ENCODE data around the gene PRPF19. TPM values are rescaled to one million over a fixed set of nuclear protein-coding genes. Genes with fewer than 3 reads are reported as not detected.

PRPF19 gene
- total and polyA plus RNA-seq, 2 of the 4 experiments (the other 2 are of a cell fraction) = 29.8 to 50.4 TPM

DNA sequence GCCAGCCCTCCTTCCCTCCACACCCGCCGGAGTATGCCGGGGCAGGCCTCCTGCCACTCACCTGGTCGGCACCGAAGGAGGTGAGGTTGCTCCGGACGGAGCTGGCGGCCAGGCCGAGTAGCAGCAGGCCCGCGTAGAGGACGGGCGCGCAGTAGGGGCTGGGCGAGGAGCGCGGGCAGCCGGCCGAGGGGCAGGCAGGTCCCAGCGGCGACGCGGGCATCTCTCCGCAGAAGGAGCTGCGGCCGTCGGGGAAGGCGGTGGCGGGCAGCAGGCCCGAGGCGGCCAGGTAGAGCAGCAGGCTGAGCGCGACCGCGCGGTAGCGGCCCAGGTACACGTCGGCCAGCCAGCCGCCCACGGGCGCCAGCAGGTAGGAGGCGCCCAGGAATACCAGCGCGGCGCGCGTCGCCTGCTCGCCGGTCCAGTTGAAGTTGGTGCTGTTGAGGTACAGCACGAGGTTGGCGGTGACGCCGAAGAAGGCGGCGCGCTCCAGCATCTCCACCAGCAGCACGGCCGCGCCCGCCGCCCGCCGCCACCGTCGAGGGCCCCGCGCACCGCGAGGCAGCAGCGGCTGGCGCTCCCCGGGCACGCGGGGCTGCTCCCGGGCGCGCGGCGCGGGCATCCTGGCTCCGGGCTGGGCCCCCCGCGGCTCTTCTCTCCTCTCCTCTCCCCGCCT is 44.7 kb upstream of the PRPF19 start:
- Histone ChIP-seq H2BK120ac (ENCODE audit: low read depth, low read length) (no peak overlapping the region), H2AK9ac (replicated peaks; ENCODE audit: low read depth, low read length, poor library complexity) (peak overlapping the region; percentile 56), H3K4ac (ENCODE audit: low read depth, low read length) (no peak overlapping the region), H3K4me3 (ENCODE audit: insufficient read depth, low read depth, low read length) (no peak overlapping the region; the same call in 1 of the 2 replicates), H4K91ac (ENCODE audit: insufficient read depth, low read depth, low read length) (no peak overlapping the region), H3K27ac (ENCODE audit: insufficient read depth, low read length) (no peak overlapping the region), H3K9me3 (ENCODE audit: control insufficient read depth, insufficient read depth, low read length) (no peaks in the 10 kb centered on the region), H3K56ac (ENCODE audit: extremely low read depth, insufficient read depth, low read length) (no peak overlapping the region), H3K14ac (replicated peaks; ENCODE audit: low read depth, low read length) (no peak overlapping the region), H4K20me1 (ENCODE audit: insufficient read depth, low read length) (no peaks in the 10 kb centered on the region), H4K5ac (ENCODE audit: low read depth, low read length) (no peak overlapping the region; the same call in 1 of the 2 replicates), H2AK5ac (ENCODE audit: low read depth, low read length) (no peak overlapping the region), H3K9ac (ENCODE audit: low read depth, low read length) (no peak overlapping the region), H3K23ac (ENCODE audit: low read depth, low read length) (no peak overlapping the region), H3K9me1 (ENCODE audit: insufficient read depth, low read length) (no peaks in the 10 kb centered on the region), H3K36me3 (ENCODE audit: control insufficient read depth, insufficient read depth, low read length) (peaks cover 2% of the 10 kb centered on the region; the same call in 1 of the 2 replicates), H2BK5ac (ENCODE audit: low read depth, low read length, poor library complexity, severe bottlenecking) (no peak overlapping the region), H3K18ac (ENCODE audit: low read depth, low read length) (no peak overlapping the region; the same call in 1 of the 2 replicates), H3K79me1 (ENCODE audit: low read depth in 1 of 2, low read length in 2 of 2) (no peaks in the 10 kb centered on the region; a peak in 1 of 4 replicates), H2AFZ (replicated peaks; ENCODE audit: low read length, poor library complexity) (peak overlapping the region; percentile 89), H3K4me1 (ENCODE audit: control insufficient read depth, insufficient read depth, low read length) (peaks cover 12% of the 10 kb centered on the region), H3K27me3 (ENCODE audit: control insufficient read depth, insufficient read depth, low read length) (no peaks in the 10 kb centered on the region), H4K8ac (ENCODE audit: low read depth in 2 of 2, low read length in 2 of 2) (peak overlapping the region; percentile 87 to 96; a peak in 3 of 4 replicates), H3K4me2 (ENCODE audit: low read depth, low read length) (peak overlapping the region; percentile 79; the same call in 1 of the 2 replicates), H2BK20ac (ENCODE audit: low read depth, low read length) (no peak overlapping the region), H2BK15ac (ENCODE audit: low read depth, low read length) (no peak overlapping the region)
- intact Hi-C loops (cut with micrococcal nuclease) = no loop called here
- no TSS peak for BruUV-seq (replicated peaks)
- ChIA-PET CTCF (interaction anchor here (1.5 kb wide), 1 partner anchor 35 kb away, joined by 3 read pairs; no protein-coding TSS in a partner anchor), POLR2A (ENCODE audit: unreplicated experiment) (no interaction called here)
- DNase-seq (no peak), ATAC-seq (ENCODE audit: low read depth) (no peak; the same call in 1 of the 2 replicates)
- WGBS, 2 experiments (ENCODE audit: extremely low coverage in 2 of 2, insufficient read length in 1 of 2) = 18% methylated on average over 20 of the region's 86 CpGs; no CpG with 5 or more reads in 1 of the 2 experiments
- no peak for TF ChIP-seq MAZ (IDR thresholded peaks at IDR 0.05; ENCODE audit: borderline replicate concordance, low read depth, low read length)
- TF ChIP-seq FOS (IDR thresholded peaks at IDR 0.05; ENCODE audit: low read depth, low read length) = no peak
- TF ChIP-seq NFE2L2 (IDR thresholded peaks at IDR 0.05; ENCODE audit: low read depth, low read length) = no peak
- TF ChIP-seq, protein P1, sequence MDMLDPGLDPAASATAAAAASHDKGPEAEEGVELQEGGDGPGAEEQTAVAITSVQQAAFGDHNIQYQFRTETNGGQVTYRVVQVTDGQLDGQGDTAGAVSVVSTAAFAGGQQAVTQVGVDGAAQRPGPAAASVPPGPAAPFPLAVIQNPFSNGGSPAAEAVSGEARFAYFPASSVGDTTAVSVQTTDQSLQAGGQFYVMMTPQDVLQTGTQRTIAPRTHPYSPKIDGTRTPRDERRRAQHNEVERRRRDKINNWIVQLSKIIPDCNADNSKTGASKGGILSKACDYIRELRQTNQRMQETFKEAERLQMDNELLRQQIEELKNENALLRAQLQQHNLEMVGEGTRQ (IDR thresholded peaks at IDR 0.05; ENCODE audit: low read depth, low read length) = no peak
- TF ChIP-seq MXI1 (IDR thresholded peaks at IDR 0.05; ENCODE audit: borderline replicate concordance, low read depth, low read length) = no peak
- TF ChIP-seq, protein P2, sequence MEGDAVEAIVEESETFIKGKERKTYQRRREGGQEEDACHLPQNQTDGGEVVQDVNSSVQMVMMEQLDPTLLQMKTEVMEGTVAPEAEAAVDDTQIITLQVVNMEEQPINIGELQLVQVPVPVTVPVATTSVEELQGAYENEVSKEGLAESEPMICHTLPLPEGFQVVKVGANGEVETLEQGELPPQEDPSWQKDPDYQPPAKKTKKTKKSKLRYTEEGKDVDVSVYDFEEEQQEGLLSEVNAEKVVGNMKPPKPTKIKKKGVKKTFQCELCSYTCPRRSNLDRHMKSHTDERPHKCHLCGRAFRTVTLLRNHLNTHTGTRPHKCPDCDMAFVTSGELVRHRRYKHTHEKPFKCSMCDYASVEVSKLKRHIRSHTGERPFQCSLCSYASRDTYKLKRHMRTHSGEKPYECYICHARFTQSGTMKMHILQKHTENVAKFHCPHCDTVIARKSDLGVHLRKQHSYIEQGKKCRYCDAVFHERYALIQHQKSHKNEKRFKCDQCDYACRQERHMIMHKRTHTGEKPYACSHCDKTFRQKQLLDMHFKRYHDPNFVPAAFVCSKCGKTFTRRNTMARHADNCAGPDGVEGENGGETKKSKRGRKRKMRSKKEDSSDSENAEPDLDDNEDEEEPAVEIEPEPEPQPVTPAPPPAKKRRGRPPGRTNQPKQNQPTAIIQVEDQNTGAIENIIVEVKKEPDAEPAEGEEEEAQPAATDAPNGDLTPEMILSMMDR (conservative IDR thresholded peaks at IDR 0.05; ENCODE audit: low read depth, low read length) = no peak
- dilution Hi-C loops (cut with HindIII; ENCODE audit: low sequenced_read_pairs, unreplicated experiment) = no loop called here
- in situ Hi-C loops (cut with MboI; ENCODE audit: low sequenced_read_pairs) = no loop called here
